C4-2B (cell line): ENCODE data around the gene GNAZ.

Experiments used
- H3K27ac ChIP-seq: fragments of 450-650 bp; 2 replicates; pipeline ENCODE4 v1.5.1; 2017
- ZFX ChIP-seq: fragments of 450-650 bp; IDR thresholded peaks from 2 replicates; pipeline ENCODE4 v1.6.1; 2017
- TF ChIP-seq, protein P1 (sequence below): fragments of 450-650 bp; conservative IDR thresholded peaks from 2 replicates; pipeline ENCODE4 v1.5.1; 2017; ENCODE audit warnings: mild to moderate bottlenecking

The GNAZ gene

DNA sequence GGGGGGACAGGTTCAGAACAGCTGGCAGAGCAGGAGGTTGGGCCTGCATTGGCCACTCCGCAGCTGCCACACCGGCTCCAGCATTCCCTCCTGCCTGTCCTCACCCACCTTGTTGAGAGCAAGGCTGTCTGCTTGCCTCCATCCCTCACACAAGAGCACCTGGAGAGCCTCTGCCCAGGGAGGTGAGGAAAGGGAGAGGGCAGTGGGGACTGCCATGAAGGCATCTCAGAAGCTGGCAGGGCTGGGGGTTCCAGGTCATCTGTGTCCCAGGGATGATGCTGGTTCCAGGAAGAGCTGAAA is 44.4 kb downstream of the GNAZ start:
- H3K27ac ChIP-seq, result no peak overlapping the region
- TF ChIP-seq ZFX, result no peak
- TF ChIP-seq, protein P1, sequence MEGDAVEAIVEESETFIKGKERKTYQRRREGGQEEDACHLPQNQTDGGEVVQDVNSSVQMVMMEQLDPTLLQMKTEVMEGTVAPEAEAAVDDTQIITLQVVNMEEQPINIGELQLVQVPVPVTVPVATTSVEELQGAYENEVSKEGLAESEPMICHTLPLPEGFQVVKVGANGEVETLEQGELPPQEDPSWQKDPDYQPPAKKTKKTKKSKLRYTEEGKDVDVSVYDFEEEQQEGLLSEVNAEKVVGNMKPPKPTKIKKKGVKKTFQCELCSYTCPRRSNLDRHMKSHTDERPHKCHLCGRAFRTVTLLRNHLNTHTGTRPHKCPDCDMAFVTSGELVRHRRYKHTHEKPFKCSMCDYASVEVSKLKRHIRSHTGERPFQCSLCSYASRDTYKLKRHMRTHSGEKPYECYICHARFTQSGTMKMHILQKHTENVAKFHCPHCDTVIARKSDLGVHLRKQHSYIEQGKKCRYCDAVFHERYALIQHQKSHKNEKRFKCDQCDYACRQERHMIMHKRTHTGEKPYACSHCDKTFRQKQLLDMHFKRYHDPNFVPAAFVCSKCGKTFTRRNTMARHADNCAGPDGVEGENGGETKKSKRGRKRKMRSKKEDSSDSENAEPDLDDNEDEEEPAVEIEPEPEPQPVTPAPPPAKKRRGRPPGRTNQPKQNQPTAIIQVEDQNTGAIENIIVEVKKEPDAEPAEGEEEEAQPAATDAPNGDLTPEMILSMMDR, result no peak

DNA sequence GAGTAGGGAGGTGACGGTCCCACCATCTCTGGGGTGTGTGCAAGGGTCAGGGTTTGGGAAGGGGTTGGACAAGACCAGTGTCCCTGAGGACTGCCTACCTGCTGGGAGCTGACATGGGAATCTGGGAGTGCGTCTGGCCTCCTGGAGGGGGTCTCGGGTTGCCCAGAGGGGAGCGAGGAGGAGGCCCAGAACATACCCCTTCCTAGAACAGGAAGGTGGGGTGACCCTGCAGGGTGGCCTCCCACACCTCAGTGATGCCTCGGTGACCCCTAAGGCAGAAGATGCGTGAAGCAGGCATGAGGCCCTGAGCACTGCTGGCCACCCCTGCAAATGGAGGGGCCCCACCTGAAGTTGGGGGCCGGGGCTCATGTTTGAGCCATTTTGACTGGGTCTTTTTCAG is 45.0 kb downstream of the GNAZ start:
- TF ChIP-seq ZFX, result no peak
- TF ChIP-seq, protein P1, result no peak
- no peak overlapping the region for H3K27ac ChIP-seq

DNA sequence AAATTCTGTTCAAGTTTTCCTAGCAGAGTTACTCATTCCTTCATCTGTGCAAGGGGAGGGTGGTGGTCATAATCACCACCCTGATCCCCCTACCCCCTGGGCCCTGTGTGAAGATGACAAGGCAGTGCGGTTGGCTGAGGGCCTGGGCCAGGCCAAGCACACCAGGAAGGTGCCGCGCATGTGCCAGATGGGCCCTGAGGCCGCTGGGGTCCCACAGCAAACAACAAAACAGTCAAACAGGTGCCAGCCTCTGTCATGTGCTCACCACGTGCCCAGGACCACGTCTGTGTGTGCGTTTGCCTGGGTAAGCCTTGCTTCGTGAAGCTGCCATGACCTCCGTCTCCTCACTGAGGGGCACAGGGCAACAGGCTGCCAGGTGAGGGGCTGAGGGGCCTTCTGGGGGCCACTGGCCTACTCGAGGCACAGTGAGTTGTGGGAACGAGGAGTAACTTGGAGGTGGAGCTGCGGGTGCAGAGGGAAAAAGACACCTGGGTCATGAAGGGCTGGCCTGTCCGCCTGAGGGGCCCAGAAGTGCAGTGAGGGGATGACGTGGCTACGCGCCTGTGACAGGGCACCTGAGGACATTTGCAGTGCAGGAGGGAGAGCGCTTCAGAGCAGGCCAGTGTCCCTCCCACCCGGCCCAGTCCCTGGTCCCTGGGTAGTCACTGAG is 45.6 kb downstream of the GNAZ start:
- TF ChIP-seq ZFX, result no peak
- TF ChIP-seq, protein P1, result no peak
- no peak overlapping the region for H3K27ac ChIP-seq

DNA sequence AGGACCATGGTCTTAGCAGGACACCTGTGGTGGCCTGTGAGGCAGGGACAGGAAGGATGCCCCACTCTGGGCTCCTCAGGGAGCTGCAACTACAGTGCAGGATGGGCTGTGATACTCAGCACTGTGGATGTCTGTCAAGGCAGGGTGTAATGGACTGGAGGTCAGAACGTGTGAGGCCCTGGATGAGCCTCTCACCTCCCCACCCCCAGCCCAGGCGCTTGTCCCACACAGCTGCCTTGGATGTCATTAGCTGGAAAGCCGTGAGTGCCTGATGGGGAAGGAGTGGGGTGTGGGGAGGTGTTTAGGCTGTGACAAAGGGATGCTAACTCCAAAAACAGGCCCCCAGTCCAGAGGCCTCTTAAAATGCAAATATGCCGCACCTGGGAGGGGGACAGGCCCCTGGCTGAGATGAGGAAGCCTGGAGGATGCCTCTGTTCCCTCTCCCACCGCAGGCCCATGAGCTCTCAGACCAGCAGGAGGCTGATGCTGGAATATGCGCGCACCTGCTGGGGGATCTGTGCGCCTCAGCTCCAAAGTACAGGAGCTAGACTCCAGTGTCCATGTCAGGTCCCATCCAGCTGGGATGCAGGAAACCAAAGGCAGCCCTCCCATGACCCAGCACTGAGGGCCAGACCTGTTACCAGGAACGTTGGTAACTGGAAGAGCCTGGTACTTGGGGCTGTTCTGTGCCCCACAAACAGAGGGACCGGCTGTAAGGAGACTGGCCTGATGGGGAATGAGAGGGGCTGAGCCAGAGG is 46.4 kb downstream of the GNAZ start:
- no peak overlapping the region for H3K27ac ChIP-seq
- TF ChIP-seq ZFX, result no peak
- TF ChIP-seq, protein P1, result no peak

DNA sequence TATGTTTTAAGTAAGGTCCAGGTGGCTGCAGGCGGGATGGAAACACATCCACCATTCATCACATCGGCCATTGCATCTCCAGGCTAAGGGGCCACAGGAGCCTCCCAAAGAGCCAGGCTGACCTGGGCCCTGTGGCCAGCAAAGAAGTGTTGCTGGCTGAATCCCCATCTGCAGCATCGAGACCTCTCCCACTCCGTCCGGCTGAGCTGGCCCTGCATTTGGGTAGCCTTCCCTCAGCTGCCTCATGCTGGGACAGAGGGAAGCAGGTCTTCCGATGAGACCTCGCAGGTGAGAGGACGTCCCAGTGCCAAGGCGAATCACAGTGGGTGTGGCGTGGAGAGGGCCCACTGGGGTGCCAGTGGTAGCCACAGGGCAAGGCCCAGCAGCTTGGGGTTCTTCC is 47.0 kb downstream of the GNAZ start:
- TF ChIP-seq ZFX, result no peak
- TF ChIP-seq, protein P1, result no peak
- H3K27ac ChIP-seq, result no peak overlapping the region

DNA sequence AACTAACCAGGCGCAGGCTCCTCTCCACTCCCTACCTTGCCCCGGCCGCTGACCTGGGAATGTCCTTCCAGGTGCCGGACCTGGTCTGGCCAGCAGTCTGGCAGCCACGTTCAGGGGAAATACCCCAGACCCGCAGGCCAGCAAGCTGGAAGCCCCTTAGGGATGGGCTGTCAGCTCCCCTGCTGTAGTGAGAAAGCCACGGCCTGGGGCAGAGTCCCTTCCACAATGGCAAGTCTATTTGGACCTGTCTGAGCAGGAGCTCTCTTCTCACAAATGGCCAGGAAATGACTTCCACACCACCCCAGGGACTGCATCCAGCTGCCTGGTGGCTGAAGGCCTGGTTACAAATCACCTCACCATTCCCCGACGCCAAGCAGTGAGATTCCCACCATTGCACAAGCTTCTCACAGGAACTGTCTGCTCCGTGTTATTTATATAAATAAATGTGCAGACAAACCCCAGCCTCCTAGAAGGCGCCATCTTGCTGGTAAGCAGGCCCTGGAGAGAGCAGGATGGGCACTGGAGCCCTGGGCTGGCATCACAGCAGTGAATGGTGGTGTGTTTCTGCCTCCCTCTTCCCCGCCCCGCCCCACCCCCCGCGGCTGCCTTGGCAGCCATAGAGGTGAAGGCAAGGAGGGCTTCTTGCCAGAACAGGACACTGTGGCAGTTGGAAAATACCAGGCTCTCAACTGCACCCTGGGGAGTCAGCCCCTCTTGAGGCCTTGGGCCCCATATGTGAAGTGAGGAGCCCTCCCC is 47.8 kb downstream of the GNAZ start:
- H3K27ac ChIP-seq, result no peak overlapping the region
- TF ChIP-seq, protein P1, result no peak
- TF ChIP-seq ZFX, result no peak
